HL-60 (cell line): ENCODE measurements around the gene ATG10.

Experiments used
- DNase-seq, 2 experiments: peaks; one replicate each; pipeline ENCODE4 v3.0.0-alpha.2; 2010 to 2020; ENCODE audit warnings: low read depth in 1 of 2, low spot score in 1 of 2
- H3K27ac ChIP-seq: fragments of 250-450 bp; sonication (Bioruptor Pico); replicated peaks from 2 replicates; pipeline ENCODE4 v1.5.1; 2020; ENCODE audit warnings: mild to moderate bottlenecking, moderate library complexity
- H3K27me3 ChIP-seq: fragments of 250-450 bp; sonication (Bioruptor Pico); 2 replicates; pipeline ENCODE4 v1.5.1; 2021; ENCODE audit warnings: mild to moderate bottlenecking, moderate library complexity; ENCODE audit not compliant: insufficient read depth, poor library complexity, severe bottlenecking
- H3K4me3 ChIP-seq: replicated peaks from 2 replicates; pipeline ENCODE4 v1.5.1; 2011; ENCODE audit warnings: mild to moderate bottlenecking, control low read depth, low read length; ENCODE audit not compliant: insufficient read depth
- GABPA ChIP-seq: IDR thresholded peaks from 2 replicates; pipeline ENCODE4 v1.6.1; 2012; ENCODE audit warnings: low read depth
- POLR2AphosphoS5 ChIP-seq: IDR thresholded peaks from 2 replicates; pipeline ENCODE4 v1.6.1; 2012; ENCODE audit warnings: low read depth
- SPI1 ChIP-seq: IDR thresholded peaks from 2 replicates; pipeline ENCODE4 v1.6.1; 2012; ENCODE audit warnings: low read depth, mild to moderate bottlenecking, borderline replicate concordance
- TF ChIP-seq, protein P1 (sequence below): IDR thresholded peaks from 2 replicates; pipeline ENCODE4 v1.6.1; 2012; ENCODE audit warnings: low read depth; ENCODE audit not compliant: insufficient replicate concordance
- TF ChIP-seq, protein P2 (sequence below): IDR thresholded peaks from one replicate; pipeline ENCODE4 v1.5.1; 2011; ENCODE audit warnings: low read length, control low read depth, inconsistent platforms; ENCODE audit not compliant: insufficient read depth

The ATG10 gene

DNA sequence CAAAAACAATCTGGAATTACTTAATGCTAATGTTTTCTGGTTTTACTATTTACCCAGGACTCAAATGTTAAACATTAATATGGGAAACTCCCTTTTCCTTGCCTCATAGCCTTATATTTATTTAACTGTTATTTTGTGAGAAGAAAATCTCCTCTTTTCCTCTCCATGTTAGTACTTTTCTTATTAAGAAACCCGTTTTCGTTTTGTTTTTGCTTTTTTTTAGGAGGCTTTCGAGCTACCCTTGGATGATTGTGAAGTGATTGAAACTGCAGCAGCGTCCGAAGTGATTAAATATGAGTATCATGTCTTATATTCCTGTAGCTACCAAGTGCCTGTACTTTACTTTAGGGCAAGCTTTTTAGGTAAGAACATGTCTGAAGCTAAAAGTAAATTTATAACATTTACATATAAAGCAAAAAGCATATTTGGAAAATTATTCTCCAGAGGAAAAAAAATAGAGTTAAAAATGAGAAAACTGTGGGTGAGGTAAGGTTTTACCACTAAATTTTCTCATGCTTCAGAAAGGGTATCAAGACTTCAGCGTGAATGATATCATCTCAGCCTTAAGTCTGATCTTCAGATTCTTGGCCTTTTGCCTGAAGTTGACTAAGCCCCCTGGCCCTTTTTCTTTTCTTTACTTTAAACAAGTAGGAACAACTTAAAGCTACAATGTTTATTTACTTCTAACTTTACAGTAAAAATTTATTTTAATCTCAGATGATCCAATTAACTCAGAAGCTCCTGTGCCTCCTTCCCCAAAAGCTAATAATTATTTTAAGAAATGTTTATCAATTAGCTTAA lies 192.6 kb downstream of the ATG10 start:
- no peak for DNase-seq
- TF ChIP-seq SPI1 (no peak), GABPA (no peak), POLR2AphosphoS5 (no peak)
- TF ChIP-seq, protein P1, sequence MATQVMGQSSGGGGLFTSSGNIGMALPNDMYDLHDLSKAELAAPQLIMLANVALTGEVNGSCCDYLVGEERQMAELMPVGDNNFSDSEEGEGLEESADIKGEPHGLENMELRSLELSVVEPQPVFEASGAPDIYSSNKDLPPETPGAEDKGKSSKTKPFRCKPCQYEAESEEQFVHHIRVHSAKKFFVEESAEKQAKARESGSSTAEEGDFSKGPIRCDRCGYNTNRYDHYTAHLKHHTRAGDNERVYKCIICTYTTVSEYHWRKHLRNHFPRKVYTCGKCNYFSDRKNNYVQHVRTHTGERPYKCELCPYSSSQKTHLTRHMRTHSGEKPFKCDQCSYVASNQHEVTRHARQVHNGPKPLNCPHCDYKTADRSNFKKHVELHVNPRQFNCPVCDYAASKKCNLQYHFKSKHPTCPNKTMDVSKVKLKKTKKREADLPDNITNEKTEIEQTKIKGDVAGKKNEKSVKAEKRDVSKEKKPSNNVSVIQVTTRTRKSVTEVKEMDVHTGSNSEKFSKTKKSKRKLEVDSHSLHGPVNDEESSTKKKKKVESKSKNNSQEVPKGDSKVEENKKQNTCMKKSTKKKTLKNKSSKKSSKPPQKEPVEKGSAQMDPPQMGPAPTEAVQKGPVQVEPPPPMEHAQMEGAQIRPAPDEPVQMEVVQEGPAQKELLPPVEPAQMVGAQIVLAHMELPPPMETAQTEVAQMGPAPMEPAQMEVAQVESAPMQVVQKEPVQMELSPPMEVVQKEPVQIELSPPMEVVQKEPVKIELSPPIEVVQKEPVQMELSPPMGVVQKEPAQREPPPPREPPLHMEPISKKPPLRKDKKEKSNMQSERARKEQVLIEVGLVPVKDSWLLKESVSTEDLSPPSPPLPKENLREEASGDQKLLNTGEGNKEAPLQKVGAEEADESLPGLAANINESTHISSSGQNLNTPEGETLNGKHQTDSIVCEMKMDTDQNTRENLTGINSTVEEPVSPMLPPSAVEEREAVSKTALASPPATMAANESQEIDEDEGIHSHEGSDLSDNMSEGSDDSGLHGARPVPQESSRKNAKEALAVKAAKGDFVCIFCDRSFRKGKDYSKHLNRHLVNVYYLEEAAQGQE: no peak
- TF ChIP-seq, protein P2, sequence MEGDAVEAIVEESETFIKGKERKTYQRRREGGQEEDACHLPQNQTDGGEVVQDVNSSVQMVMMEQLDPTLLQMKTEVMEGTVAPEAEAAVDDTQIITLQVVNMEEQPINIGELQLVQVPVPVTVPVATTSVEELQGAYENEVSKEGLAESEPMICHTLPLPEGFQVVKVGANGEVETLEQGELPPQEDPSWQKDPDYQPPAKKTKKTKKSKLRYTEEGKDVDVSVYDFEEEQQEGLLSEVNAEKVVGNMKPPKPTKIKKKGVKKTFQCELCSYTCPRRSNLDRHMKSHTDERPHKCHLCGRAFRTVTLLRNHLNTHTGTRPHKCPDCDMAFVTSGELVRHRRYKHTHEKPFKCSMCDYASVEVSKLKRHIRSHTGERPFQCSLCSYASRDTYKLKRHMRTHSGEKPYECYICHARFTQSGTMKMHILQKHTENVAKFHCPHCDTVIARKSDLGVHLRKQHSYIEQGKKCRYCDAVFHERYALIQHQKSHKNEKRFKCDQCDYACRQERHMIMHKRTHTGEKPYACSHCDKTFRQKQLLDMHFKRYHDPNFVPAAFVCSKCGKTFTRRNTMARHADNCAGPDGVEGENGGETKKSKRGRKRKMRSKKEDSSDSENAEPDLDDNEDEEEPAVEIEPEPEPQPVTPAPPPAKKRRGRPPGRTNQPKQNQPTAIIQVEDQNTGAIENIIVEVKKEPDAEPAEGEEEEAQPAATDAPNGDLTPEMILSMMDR: no peak
- no peak overlapping the region for H3K27ac ChIP-seq
- no peak overlapping the region for H3K4me3 ChIP-seq
- no peaks in the 10 kb centered on the region for H3K27me3 ChIP-seq

DNA sequence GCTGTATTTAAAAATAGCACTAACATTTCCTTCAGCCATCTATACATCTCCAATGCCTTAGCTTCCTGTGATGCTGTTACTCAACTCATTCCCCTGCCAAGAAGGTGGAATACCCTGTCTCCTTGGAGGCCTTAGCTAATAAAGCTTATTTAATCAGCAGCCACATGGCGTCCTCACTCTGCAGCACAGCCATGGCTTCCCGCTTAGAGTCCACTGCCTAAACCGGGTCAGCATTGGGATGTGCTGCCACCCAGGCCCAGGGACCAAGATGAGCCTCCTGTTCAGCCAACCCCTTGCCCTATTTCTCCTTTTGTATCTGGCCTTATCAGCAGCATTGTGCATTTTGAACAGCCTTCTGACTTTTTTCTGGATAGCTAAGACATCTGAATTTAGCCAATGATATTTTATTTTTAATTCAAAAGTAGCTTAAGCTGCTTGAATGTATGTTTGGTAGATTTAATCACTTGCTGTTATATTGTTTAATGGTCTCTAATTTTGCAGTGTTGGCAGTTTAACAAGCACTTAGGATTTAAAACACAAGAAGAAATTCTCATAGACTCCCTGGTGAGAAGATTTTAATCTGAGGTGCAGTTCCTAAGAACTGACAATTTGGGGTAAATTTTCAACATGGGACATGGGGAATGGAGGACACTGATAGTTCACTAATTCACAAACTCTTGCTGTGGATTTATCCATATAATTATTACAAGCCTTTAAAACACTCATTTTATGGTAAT lies 193.3 kb downstream of the ATG10 start:
- Histone ChIP-seq H3K27ac (no peak overlapping the region), H3K4me3 (no peak overlapping the region), H3K27me3 (no peaks in the 10 kb centered on the region)
- no peak for DNase-seq
- no peak for TF ChIP-seq POLR2AphosphoS5
- TF ChIP-seq GABPA: no peak
- TF ChIP-seq, protein P2: no peak
- TF ChIP-seq, protein P1: no peak
- TF ChIP-seq SPI1: no peak

DNA sequence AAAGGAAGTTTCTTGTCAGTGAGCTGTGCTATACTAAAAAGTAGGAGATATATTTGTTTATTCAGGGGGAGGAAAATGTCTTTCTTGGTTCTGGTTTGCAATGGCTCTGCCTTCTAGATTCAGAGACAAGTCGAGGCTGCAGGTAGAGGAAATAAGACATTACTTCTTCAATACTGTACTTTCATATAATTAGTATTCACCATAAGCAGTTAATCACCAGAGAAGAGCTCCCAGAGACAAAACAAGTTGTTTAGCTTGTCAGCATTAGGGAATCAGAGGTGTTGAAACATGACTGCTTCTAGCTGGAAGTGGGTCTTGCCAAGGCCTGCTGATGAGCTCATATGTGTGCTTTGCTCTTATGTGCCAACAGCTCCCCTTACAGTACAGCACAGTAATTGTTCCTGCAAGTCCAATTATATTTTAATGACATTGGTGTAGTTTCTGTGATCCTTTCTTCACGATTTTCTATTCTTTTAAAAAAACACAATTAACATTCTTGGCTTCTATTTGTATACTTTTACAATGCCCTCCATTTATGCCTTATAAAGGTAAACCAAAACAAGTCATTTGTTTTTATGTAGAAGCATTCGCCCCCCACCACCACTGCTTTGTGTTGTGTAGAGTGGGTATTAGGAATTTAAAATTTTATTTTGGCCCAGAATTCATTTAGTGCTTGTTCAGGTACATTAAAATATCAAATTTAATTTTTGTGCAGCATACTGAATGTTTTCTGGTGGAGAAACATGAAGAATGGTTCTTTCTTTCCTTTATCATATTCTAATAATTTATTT lies 194.1 kb downstream of the ATG10 start:
- peak; percentile 21 to 67 for DNase-seq
- no peak overlapping the region for H3K27ac ChIP-seq
- no peak overlapping the region for H3K4me3 ChIP-seq
- H3K27me3 ChIP-seq: no peaks in the 10 kb centered on the region
- no peak for TF ChIP-seq GABPA
- TF ChIP-seq SPI1: no peak
